GM18873 (cell line): Measurements from ENCODE around the gene PWP2.
"Not testable (repeated sequence)": the region's sequence is repeated elsewhere in the genome, so short reads cannot be mapped to it uniquely, and the experiment has no call there.

Experiments
- ATAC-seq: cut with Tn5 transposase; IDR thresholded peaks from one replicate; pipeline ENCODE4 v1.9.1; 2021; ENCODE audit warnings: mild to moderate bottlenecking, moderate library complexity, moderate number of reproducible peaks; ENCODE audit not compliant: unreplicated experiment, low FRiP score

Gene PWP2

DNA sequence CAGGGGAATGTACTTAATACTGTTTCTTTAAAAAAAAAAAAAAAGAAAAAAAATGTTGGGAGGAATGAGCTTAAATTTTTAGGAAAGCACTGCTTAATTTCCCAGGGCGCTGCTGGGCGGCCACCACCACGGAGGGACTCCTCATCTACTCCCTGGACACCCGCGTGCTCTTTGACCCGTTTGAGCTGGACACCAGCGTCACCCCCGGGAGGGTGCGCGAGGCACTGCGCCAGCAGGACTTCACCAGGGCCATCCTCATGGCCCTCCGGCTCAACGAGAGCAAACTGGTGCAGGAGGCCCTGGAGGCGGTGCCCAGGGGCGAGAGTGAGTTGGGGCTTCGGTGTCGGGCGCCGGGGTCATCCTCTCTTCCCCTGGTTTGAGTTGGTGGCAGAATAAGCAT lies 20.6 kb downstream of the PWP2 start:
- not testable (repeated sequence) for ATAC-seq

DNA sequence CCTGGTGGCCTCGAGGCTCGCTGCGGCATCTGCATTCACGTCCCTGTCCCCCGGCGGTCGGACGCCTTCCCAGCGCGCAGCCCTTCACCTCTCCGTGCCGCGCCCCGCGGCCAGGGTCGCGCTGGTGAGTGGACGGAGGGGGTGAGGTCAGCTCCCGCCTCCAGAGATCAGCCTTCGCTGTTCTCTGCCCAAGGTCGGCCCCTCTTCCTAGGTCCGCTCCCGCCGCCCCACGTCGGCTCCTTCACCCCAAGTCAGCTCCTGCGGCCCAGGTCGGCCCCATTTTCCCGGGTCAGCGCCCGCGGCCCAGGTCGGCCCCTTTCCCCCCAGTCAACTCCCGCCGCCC lies 26.5 kb downstream of the PWP2 start:
- ATAC-seq, result not testable (repeated sequence)

DNA sequence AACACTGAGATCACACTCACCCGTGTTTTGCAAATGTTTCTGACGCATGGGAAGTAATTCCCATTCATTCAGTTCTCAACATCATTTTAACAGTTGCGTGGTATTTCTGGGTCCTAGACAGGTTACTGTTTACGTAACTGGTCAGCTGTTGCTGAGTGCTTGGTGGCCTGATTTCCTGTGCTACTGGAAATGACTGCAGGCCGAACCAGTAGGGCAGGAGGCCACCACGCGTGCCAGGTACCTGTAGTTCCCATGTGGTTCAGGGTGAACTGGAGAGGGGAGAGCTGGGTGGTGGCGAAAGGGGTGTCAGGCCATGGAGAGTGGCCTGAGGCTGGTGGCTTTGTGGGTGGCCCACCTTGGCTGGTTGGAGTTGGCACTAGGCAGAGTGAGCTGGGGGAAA lies 27.5 kb downstream of the PWP2 start:
- ATAC-seq, result not testable (repeated sequence)

DNA sequence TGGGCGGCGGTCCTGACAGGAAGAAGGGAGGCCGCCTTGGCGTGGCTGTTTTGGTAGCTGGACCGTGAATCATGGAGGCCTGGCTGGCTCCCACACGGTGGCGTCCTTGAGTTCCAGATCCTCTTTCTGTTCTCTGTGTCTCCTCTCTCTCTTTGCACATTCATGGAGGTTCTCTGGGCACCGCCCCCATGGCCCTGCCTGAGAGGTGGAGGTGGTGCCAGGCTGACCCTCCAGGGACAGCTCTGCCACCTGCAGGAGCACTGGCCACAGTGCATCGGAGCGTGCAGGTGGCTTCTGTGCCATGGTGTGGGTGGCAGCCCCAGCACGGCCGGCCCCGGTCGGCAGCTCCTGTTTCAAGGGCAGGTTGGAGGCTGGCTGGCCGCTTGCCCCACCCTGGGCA lies 30.8 kb downstream of the PWP2 start:
- not testable (repeated sequence) for ATAC-seq

DNA sequence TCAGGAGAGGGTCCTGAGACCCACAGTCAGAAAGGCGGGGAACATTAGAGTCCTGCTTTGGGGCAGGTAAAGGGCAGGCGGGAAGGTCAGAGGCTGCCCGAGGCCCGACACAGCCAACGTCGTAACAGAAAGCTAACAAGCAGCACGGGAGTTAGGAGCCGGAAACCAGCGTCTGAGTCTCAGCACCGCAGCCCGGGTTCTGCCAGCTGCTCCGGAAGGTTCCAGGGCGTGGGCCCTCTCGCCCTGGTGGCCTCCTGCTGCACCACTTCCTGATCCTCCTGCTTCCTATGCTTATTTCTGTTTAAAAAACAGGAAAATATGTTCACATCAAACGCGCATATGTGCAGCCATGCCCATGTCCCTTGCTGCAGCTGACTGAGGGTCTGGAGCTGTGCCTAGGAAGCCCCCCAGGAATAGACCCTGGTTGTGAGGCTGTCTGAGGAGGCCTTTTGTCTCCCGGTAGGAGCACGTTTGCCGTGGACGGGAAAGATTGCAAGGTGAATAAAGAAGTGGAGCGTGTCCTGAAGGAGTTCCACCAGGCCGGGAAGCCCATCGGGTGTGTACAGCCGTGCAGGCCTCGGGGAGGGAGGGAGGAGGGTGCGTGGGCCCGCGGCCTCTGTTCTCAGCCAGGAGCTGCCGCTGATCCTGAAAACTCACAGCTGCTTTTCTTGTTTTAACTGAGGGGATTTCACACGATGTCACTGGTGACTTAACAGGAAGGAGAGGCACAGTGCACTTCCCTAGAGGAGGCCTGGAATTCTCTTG lies 32.8 kb downstream of the PWP2 start:
- ATAC-seq, result not testable (repeated sequence)

DNA sequence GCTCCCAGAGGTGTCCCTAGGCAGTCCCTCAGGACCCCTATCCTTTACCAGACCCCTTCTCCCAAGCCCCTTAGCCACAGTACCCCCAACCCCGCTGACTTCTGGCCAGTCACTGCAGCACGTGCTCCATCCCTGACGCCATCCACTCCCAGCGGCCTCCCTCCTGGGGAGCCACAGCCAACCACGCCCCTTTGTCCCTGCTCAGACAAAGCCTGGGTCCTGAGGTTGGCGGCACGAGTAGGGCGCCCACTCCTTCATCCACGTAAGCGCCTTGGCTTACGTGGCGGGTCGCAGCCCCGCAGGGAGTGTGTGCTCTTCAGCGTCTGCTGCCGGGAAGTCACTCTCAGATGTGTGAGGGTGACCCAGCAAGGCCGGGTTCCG lies 33.3 kb downstream of the PWP2 start:
- ATAC-seq, result not testable (repeated sequence)

DNA sequence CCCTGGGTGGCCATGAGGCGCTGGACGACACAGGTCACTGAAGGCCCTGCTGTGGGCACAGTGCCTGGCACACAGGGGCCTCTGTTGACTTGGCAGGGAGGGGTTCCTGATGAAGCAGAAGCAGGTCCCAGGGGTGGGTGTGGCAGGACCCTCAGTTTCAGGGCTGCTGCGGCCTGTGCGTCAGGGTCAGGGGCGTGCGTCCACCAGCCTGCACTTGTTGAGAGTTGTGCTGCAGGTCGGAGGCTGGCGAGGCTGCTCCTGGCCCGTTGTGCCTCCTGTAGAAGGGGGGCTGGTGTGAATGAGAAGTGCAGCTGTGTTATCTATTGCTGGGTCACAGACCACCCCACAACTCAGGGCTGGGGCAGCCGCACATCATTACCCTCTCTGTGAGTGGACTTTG lies 35.3 kb downstream of the PWP2 start:
- ATAC-seq, result not testable (repeated sequence)

DNA sequence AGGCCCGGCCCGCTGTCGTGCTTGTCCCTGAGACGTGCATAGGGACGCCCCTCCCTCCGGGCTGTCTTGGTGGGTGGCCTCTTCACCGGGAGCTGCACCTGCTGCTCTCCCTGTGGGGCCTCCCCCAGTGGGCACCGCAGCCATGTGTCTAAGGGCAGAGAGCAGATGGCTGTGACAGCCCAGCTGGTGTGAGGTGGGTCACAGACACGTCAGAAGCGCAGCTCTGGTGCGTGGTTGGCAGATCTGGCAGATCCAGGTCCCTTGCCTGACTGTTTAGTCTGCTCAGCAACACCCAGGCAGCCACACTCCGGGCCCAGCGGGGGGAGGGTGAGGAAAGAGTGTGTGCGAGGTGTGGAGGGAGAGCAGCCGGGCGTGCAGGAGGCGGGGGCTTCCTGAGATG lies 36.2 kb downstream of the PWP2 start:
- not testable (repeated sequence) for ATAC-seq

DNA sequence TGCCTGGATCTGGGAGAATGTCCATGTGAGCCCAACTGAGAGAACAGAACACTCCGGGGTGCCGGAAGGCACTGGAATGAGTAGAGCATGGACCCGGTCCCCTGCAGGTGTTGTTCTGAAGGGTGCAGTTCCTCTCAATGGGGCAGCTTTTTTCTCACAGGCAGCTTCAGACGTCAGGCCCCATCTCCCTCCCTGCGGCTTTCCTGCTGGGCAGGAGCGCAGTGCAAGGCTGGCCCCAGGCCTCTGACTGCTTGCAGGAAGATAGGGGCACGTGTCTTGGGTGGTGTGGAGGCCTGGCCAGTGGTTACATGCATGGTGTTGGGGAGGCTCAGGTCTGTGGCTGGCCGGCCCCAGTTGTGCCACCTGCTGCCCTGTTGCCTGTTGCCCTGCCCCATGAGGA lies 36.8 kb downstream of the PWP2 start:
- not testable (repeated sequence) for ATAC-seq

DNA sequence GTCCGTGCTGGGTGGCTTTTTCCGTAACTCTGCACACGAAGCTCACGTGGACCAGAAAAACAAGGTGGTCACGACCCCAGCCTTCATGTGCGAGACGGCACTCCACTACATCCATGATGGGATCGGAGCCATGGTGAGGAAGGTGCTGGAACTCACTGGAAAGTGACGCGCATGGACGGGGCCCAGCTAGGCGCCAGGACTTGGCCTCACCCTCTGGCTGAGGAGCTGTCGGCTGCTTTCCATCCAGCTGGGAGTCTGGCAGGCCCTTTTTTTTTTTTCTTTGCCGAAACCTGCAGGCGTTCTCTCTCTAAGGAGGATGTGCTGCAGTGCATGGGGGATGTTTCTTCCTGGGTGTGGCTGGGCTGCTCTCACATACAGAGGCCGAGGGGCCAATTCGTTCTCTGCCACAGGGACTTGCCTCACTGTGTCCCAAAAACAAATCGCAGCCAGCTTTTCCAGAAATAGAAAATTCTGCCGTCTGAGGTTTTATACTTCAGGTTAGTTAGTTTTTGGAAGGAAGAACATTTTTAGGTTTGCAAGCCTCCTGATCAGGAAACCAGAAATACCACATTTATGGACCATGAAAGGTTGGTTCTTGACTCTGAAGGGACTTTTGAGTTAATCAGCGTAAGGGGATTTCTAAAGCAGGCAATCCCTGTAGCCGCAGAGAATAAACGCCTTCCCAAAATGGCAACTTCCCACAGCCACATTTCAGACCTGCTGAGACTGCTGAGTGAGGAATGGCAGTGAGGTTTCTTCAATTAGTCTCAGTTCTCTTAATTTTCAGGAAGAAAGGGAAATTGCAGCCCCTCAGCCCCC lies 37.8 kb downstream of the PWP2 start:
- not testable (repeated sequence) for ATAC-seq

DNA sequence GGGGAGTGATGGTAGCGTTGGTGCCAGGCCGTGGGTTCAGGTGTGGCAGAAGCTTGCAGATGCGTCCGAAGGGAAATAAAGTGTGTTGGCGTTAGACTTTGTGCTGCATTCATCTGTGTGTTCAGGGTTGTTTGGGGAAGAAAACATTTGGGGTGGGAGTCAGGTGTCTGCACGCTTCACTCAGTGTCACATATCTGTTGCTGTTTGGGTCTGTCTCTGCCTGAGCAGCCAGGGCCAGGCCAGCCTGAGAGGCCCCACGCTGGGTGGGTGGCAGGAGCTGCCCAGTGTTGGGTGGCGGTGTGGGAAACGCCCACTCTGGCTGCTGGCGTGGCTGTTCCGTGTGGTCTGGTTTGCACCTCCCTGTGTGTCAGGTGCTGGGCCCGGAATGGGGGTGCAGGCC lies 38.4 kb downstream of the PWP2 start:
- ATAC-seq, result not testable (repeated sequence)

DNA sequence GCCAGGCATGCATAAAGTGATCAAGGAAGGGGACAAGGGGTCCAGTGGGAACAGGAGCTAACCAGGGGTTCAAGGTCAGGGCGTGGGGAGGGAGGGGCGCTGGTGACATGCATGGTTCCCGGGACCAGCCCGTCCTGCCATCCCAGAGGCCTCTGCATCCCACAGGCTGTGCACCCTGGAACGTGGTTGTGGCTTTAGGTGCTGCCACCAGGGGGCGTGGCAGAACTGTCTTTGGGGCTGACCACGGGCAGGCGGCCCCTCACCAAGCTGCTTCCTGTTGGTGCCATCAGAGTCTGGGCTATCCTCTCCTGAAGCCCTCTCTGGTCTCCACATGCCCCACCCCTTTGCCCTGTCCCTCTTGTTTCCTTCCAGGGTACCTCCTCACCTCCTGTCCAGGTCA lies 39.9 kb downstream of the PWP2 start:
- ATAC-seq, result not testable (repeated sequence)

DNA sequence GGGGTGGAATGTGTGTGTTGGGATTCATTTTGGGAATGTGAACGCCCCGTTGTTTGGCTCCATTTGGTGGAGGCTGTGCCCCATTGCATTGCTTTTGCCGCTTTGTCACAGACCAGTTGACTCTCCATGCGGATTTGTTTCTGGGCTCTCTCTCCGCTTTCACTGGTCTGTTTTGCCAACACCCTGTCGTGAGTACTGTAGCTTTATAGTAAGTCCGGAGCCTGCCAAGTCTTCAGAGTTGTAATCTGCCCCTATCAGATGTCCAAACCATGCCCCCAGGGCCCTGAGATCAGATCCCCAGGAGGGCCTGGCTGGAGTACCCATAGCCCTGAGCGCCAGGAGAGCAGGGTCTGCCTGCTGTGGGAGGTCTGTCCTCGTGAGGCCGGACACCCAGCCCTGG lies 43.1 kb downstream of the PWP2 start:
- ATAC-seq, result not testable (repeated sequence)

DNA sequence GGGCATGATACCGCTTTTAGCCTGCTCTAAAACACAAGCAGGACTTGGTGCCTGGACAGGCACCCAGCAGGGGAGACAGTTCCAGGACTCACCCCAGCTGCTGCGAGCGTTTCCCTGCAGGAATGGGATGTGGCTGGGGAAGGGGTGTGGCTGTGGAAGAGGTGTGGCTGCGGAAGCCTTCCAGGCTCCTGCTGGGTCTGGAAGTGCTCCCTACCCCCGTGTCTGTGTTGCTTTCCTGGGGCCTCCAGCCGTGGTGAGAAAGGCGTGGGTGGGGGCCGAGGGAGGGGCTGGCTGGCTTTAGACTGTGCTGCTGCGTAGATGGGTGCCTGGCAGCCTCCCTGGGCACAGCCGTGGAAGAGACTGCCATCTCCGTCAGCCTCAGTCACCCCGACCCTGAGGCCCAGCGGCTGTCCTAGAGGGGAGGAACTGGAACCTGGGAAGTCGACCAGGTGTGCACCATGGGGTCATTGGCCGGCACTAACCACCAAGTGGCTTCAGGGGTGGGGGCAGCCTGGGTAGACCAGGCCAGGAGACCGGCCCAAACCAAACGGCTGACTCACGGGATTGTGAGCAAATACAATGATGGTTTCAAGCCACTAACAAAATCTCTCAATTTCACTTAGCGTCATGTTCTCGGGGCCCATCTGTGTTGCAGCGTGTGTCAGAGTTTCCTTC lies 46.2 kb downstream of the PWP2 start:
- not testable (repeated sequence) for ATAC-seq

DNA sequence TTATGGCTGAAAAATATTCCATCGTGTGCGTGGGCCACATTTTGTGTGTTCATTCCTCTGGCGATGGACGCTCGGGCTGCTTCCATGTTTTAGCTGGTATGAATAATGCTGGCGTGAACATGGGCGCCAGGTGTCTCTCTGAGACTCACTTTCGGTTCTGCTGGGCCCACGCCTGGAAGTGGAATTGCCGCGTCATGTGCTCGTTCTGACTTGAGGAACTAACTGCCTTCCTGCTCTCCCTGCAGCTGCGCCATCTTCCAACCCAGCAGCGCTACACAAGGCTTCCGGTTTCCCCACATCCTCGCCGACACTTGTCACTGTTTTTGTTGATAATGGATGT lies 46.7 kb downstream of the PWP2 start:
- ATAC-seq, result not testable (repeated sequence)

DNA sequence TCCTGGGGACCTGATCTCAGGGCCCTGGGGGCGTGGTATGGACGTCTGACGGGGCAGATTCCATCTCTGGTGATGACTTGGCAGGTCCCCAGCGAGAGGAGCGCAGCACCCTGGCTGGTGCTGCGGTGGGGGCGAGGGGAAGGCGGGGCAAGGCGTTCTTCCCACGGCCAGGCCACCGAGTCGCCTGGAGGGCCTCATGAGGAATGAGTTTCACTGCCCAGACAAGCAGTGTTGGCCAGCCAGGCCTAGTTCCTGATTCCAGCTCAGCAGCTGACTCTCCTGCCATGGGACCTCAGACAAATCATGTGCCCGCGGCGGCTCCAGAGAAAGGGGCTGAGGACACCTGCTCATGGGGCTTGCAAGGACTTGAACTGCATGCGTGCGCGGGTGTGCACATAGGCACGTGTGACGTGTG lies 47.6 kb downstream of the PWP2 start:
- peak; percentile 9 for ATAC-seq

DNA sequence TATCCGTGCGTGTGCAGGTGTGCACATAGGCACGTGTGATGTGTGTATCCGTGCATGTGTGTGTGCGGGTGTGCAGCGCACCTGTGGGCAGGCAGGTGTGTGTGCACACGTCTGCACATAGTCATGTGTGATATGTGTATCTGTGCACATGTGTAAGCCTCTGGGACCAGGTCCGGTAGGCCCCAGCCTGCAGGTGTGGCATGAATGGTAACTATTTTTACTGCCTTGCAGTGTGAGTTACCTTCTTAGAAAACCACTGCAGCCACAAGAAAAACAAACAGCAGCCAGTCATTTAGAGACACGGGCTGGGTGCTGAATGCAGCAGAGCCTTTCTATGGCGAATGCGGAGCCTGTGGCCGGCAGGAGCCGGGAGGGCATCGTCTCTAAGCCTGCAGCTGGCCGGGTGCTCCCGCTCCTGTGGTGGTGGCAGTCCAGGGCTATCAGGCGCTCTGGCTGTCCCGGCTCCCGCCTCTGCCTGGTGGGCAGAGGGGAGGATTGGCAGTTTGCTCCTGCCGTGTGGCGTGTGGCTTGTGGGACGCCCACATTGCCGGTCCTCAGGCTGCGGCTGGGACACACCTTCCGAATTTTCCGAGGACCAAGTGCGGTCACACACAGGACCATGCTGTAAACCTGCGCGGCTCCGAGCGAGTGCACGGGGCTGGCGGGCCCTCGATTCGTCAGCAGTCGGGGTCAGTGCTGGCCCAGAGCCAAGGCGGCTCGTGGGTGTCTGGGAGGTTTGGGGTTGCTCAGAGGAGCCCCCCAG lies 48.2 kb downstream of the PWP2 start:
- peak; percentile 48 for ATAC-seq

DNA sequence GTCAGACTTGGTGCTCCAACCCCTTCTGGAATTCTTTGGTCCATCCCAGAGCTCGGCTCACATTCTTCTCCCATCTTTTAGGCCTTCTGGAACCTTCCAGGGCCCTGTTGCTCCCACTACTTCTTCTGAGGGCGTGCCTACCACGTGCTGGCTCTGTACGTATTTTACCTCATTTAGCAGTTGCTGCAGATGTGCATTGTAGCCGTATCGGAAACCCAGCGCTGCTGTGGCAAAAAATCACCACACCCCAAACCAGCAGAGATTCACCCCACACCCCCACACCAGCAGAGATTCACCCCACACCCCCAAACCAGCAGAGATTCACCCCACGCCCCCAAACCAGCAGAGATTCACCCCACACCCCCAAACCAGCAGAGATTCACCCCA lies 48.8 kb downstream of the PWP2 start:
- ATAC-seq, result peak; percentile 17

DNA sequence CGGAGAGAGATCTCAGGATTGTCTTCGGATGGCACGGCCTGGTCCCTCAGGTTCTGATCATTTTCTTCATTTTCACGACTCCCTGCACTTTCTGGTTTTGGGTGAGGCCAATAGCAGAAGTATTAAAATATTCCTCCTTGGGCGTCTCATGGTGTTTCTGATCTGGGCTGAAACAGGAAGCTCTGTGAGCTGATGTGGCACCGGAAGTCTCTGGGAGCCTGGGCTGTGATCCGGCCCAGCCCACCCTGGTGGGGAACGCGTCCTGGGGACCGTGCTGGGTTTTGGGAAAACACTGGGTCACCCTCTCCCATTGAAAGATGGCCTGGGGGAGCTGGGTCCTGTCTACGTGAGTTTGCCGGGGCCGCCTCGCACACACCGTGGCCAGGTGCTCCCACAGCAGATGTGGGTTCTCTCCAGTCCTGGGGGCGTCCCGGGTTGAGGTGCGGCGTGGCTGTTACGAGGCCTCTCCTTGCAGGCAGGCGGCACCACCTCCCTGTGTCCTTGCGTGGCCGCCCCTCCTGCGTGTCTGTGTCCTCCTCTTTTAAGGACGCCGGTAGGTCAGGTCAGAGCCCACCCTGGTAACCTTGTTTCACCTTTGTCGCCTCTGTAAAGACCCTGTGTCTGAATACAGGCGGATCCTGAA lies 50.4 kb downstream of the PWP2 start:
- ATAC-seq, result not testable (repeated sequence)

DNA sequence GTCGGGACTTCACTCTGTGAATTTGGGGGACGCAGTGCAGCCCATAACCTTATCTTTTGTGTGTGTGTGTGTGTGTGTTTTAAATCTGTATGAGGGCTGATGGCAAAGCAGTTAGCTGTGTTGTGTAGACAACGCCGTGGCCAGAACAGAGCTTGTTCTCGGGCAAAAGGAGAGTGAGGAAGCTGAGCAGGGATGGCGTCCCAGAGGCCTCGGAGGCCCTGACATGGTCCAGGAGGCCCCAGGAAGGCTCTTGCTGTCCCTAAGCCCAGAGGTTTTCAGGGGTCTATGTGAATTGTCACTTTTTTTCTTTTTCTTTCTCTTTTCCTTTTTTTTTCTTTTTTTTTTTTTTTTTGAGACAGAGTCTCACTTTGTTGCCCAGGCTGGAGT lies 50.9 kb downstream of the PWP2 start:
- ATAC-seq, result not testable (repeated sequence)
